ENCODE results near the gene CDH16. TPM values are rescaled to one million over a fixed set of nuclear protein-coding genes. Genes with fewer than 3 reads are reported as not detected.

CDH16 gene
- total and polyA plus RNA-seq, 2 of the 13 experiments (the other 11 are each of a cell fraction or from before 2014, with no cell fraction given) = 2.7 to 3.9 TPM

DNA sequence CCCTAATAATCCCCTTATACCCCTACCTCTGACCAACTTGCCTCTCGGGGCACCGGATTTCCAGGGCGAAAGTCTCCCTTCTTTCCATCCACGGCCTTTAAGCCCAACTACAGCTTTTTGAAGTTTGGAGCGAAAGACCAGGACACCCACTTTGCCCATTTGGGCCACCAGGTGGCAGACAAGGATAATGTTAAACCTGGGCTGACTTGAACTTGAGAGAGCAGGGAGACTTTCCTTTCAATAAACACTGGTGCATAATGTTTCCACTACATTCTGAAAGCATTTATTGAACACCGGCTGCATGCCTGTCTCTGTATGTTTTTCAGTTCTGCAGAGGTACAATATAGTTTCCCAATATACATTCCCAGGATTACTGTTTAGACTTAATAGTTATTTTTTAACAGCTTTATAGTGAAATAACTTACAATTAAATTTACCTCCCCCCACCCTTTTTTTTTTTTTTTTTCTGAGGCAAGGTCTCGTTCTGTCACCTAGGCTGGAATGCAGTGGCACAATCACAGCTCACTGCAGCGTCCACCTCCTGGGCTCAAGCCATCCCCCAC lies 35.5 kb upstream of the CDH16 start (continued):
- TF ChIP-seq HNRNPUL1 (IDR thresholded peaks at IDR 0.05; ENCODE audit: low read depth, low read length) (no peak), SMAD3 (CRISPR knock-in tag; IDR thresholded peaks at IDR 0.05) (peak; percentile 68; the same call in 1 of the 2 replicates), MED1 (CRISPR knock-in tag; IDR thresholded peaks at IDR 0.05) (peak; percentile 44; the same call in 1 of the 2 replicates), DNMT1 (CRISPR knock-in tag; IDR thresholded peaks at IDR 0.05) (no peak), ZNF484 (CRISPR knock-in tag; IDR thresholded peaks at IDR 0.05; ENCODE audit: borderline replicate concordance, low read depth) (no peak), HOXA7 (CRISPR knock-in tag; IDR thresholded peaks at IDR 0.05) (no peak), KDM4B (CRISPR knock-in tag; IDR thresholded peaks at IDR 0.05) (0 out of 2 replicates have a peak, but pooled peaks have one; percentile 29), NFATC3 (CRISPR knock-in tag; IDR thresholded peaks at IDR 0.05) (no peak), HMG20A (CRISPR knock-in tag; IDR thresholded peaks at IDR 0.05; ENCODE audit: borderline replicate concordance) (peak; percentile 33; the same call in 1 of the 2 replicates), MIXL1 (CRISPR knock-in tag; IDR thresholded peaks at IDR 0.05) (peak; percentile 86), SP5 (CRISPR knock-in tag; IDR thresholded peaks at IDR 0.05; ENCODE audit: borderline replicate concordance, low read depth) (peak; percentile 43; the same call in 1 of the 2 replicates), REPIN1 (CRISPR knock-in tag; IDR thresholded peaks at IDR 0.05; ENCODE audit: borderline replicate concordance, low read depth) (0 out of 2 replicates have a peak, but pooled peaks have one; percentile 45), ZFP41 (CRISPR knock-in tag; IDR thresholded peaks at IDR 0.05; ENCODE audit: borderline replicate concordance) (no peak), ZFX (CRISPR knock-in tag; IDR thresholded peaks at IDR 0.05; ENCODE audit: low read depth) (peak; percentile 49), ZEB1 (IDR thresholded peaks at IDR 0.05; ENCODE audit: insufficient replicate concordance, low read depth) (no peak), FOXC1 (CRISPR knock-in tag; IDR thresholded peaks at IDR 0.05; ENCODE audit: borderline replicate concordance) (no peak), FOXA3 (CRISPR knock-in tag; IDR thresholded peaks at IDR 0.05) (peak; percentile 70)
- TF ChIP-seq, protein P1, sequence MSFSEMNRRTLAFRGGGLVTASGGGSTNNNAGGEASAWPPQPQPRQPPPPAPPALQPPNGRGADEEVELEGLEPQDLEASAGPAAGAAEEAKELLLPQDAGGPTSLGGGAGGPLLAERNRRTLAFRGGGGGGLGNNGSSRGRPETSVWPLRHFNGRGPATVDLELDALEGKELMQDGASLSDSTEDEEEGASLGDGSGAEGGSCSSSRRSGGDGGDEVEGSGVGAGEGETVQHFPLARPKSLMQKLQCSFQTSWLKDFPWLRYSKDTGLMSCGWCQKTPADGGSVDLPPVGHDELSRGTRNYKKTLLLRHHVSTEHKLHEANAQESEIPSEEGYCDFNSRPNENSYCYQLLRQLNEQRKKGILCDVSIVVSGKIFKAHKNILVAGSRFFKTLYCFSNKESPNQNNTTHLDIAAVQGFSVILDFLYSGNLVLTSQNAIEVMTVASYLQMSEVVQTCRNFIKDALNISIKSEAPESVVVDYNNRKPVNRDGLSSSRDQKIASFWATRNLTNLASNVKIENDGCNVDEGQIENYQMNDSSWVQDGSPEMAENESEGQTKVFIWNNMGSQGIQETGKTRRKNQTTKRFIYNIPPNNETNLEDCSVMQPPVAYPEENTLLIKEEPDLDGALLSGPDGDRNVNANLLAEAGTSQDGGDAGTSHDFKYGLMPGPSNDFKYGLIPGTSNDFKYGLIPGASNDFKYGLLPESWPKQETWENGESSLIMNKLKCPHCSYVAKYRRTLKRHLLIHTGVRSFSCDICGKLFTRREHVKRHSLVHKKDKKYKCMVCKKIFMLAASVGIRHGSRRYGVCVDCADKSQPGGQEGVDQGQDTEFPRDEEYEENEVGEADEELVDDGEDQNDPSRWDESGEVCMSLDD (CRISPR knock-in tag; IDR thresholded peaks at IDR 0.05; ENCODE audit: borderline replicate concordance) = no peak
- TF ChIP-seq, protein P2, sequence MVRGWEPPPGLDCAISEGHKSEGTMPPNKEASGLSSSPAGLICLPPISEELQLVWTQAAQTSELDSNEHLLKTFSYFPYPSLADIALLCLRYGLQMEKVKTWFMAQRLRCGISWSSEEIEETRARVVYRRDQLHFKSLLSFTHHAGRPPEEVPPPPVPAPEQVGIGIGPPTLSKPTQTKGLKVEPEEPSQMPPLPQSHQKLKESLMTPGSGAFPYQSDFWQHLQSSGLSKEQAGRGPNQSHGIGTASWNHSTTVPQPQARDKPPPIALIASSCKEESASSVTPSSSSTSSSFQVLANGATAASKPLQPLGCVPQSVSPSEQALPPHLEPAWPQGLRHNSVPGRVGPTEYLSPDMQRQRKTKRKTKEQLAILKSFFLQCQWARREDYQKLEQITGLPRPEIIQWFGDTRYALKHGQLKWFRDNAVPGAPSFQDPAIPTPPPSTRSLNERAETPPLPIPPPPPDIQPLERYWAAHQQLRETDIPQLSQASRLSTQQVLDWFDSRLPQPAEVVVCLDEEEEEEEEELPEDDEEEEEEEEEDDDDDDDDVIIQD (CRISPR knock-in tag; IDR thresholded peaks at IDR 0.05; ENCODE audit: low read depth) = peak; percentile 58; the same call in 1 of the 2 replicates
- TF ChIP-seq, protein P3, sequence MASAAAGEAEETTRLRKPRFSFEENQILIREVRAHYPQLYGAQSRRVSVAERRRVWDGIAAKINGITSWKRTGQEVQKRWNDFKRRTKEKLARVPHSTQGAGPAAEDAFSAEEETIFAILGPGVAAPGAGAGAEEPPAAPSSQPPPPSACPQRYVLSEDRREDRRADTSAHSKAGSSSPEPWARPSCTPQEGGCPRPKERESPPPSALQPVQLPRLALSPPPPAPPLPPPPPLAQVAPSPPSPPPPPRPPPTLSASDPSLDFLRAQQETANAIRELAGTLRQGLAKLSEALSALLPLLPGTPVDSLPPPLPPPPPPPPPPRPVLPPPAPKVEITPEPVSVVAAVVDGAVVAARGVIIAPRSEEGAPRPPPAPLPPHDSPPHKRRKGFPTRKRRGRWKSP (CRISPR knock-in tag; IDR thresholded peaks at IDR 0.05) = peak; percentile 35; the same call in 1 of the 2 replicates
- TF ChIP-seq, protein P4, sequence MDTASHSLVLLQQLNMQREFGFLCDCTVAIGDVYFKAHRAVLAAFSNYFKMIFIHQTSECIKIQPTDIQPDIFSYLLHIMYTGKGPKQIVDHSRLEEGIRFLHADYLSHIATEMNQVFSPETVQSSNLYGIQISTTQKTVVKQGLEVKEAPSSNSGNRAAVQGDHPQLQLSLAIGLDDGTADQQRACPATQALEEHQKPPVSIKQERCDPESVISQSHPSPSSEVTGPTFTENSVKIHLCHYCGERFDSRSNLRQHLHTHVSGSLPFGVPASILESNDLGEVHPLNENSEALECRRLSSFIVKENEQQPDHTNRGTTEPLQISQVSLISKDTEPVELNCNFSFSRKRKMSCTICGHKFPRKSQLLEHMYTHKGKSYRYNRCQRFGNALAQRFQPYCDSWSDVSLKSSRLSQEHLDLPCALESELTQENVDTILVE (CRISPR knock-in tag; IDR thresholded peaks at IDR 0.05) = peak; percentile 66; the same call in 1 of the 2 replicates

All from HepG2 (cell line).